ENCODE measurements around the gene NEK8. TPM values are rescaled to one million over a fixed set of nuclear protein-coding genes. Genes with fewer than 3 reads are reported as not detected.

NEK8 gene
- polyA plus RNA-seq, 3 donors: 2.7 to 9.6 (median 3.1) TPM

DNA sequence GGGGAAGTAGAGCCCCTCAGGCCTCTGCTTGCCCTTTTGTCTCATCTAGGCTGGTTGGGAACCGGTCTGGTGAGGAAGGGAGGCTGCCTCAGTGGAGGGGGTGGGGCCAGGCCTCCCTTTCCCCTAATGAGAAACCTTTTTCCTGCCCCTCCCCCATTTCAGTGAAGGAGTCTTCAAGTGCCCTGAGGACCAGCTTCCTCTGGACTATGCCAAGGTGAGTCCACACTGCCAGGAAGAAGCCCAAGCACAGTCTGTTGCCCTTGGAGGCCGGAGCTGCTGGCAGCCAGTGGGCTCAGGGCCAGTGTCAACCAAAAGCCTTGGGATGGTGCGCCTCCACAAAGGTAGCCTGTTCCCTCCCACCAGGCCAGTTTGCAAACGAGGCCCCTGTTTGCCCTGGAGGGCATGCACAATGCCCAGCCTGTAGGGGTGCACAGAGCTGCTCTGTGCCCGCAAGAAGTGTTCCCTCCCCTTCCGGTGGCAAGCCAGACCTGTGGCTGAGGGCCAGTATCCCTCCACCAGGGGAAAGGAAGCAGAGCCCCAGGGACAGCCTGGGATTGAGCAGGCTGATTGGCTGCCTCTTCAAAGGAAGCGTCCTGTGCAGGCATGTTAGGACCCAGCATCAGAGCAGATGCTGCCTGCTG is 18.6 kb downstream of the NEK8 start:
- Mint-ChIP-seq H3K4me1 (peaks cover 17% of the 10 kb centered on the region), H3K36me3 (peaks cover 7 to 8% of the 10 kb centered on the region in 2 donors), H3K27me3 (ENCODE audit: low read depth in 3 of 3) (peaks cover 8 to 24% (median 22%) of the 10 kb centered on the region in 3 donors), H3K4me3 (peak overlapping the region in 1 of 2 donors; percentile 20), H3K27ac (no peak overlapping the region), H3K9me3 (peaks cover 0 to 5% (median 0%) of the 10 kb centered on the region in 7 donors)
- Histone ChIP-seq H4K20me1 (ENCODE audit: insufficient read depth, low read length) (peaks cover 13% of the 10 kb centered on the region), H3K4me2 (replicated peaks; ENCODE audit: extremely low read depth, low read length, poor library complexity, severe bottlenecking) (no peak overlapping the region), H3K9me3 (replicated peaks in 1 of 2; ENCODE audit: control insufficient read depth in 1 of 2, insufficient read depth in 1 of 2, low read length in 2 of 2) (no peaks in the 10 kb centered on the region), H3K79me2 (ENCODE audit: insufficient read depth, low read length) (no peaks in the 10 kb centered on the region), H3K4me3 (replicated peaks in 1 of 3; ENCODE audit: low read depth in 2 of 3, low read length in 3 of 3) (no peak overlapping the region), H3K27ac (ENCODE audit: low read depth in 1 of 2, low read length in 2 of 2) (no peak overlapping the region), H3K36me3 (replicated peaks in 1 of 2; ENCODE audit: control insufficient read depth in 1 of 2, insufficient read depth in 2 of 2, low read length in 2 of 2) (no peaks in the 10 kb centered on the region), H2AFZ (ENCODE audit: insufficient read depth, low read depth, low read length, poor library complexity, severe bottlenecking) (no peak overlapping the region), H3K9ac (ENCODE audit: insufficient read depth, low read length, poor library complexity, severe bottlenecking) (no peak overlapping the region), H3K27me3 (ENCODE audit: control insufficient read depth in 2 of 2, insufficient read depth in 2 of 2, low read length in 2 of 2) (peaks cover 4 to 15% of the 10 kb centered on the region in 2 donors), H3K4me1 (ENCODE audit: control insufficient read depth in 1 of 2, insufficient read depth in 2 of 2, low read length in 2 of 2) (peaks cover 32 to 35% of the 10 kb centered on the region in 2 donors)
- WGBS (ENCODE audit: insufficient coverage): 80% methylated on average over 5 of the region's 7 CpGs
- TF ChIP-seq, protein P1, sequence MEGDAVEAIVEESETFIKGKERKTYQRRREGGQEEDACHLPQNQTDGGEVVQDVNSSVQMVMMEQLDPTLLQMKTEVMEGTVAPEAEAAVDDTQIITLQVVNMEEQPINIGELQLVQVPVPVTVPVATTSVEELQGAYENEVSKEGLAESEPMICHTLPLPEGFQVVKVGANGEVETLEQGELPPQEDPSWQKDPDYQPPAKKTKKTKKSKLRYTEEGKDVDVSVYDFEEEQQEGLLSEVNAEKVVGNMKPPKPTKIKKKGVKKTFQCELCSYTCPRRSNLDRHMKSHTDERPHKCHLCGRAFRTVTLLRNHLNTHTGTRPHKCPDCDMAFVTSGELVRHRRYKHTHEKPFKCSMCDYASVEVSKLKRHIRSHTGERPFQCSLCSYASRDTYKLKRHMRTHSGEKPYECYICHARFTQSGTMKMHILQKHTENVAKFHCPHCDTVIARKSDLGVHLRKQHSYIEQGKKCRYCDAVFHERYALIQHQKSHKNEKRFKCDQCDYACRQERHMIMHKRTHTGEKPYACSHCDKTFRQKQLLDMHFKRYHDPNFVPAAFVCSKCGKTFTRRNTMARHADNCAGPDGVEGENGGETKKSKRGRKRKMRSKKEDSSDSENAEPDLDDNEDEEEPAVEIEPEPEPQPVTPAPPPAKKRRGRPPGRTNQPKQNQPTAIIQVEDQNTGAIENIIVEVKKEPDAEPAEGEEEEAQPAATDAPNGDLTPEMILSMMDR (IDR thresholded peaks at IDR 0.05): no peak
- no peak for DNase-seq
- intact Hi-C loops (cut with micrococcal nuclease): loop anchor here in 1 of 2 donors (10.0 kb wide), 1 partner anchor 208 kb away; the partner anchor contains the start of gene PHF12

DNA sequence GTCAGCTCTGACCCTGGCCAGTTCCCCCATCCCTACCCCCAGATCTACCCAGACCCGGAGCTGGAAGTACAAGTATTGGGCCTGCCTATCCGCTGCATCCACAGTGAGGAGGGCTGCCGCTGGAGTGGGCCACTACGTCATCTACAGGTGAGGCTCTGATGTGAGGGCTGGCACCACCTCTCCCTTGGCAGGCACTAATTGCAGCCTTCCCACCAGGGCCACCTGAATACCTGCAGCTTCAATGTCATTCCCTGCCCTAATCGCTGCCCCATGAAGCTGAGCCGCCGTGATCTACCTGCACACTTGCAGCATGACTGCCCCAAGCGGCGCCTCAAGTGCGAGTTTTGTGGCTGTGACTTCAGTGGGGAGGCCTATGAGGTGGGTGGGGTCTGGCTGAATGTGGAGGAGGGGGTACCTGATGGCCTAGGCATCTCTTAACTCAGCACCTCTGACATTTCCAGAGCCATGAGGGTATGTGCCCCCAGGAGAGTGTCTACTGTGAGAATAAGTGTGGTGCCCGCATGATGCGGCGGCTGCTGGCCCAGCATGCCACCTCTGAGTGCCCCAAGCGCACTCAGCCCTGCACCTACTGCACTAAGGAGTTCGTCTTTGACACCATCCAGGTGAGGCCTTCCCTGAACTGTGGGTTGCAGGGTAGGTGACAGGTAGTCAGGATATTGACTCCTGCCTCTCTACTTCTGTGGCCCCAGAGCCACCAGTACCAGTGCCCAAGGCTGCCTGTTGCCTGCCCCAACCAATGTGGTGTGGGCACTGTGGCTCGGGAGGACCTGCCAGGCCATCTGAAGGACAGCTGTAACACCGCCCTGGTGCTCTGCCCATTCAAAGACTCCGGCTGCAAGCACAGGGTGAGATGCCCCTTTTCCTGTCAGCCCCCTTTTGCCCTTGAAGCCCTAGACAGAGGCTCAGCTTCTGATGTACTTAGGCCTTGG is 19.5 kb downstream of the NEK8 start:
- Mint-ChIP-seq H3K27ac (peak overlapping the region in 1 of 7 donors; percentile 50), H3K36me3 (peaks cover 7 to 8% of the 10 kb centered on the region in 2 donors), H3K4me1 (peaks cover 15% of the 10 kb centered on the region), H3K27me3 (ENCODE audit: low read depth in 3 of 3) (peaks cover 8 to 24% (median 18%) of the 10 kb centered on the region in 3 donors), H3K9me3 (peaks cover 0 to 5% (median 0%) of the 10 kb centered on the region in 7 donors), H3K4me3 (no peak overlapping the region)
- Histone ChIP-seq H3K27ac (ENCODE audit: low read depth in 1 of 2, low read length in 2 of 2) (no peak overlapping the region), H3K9ac (ENCODE audit: insufficient read depth, low read length, poor library complexity, severe bottlenecking) (no peak overlapping the region), H3K9me3 (replicated peaks in 1 of 2; ENCODE audit: control insufficient read depth in 1 of 2, insufficient read depth in 1 of 2, low read length in 2 of 2) (no peaks in the 10 kb centered on the region), H3K4me2 (replicated peaks; ENCODE audit: extremely low read depth, low read length, poor library complexity, severe bottlenecking) (no peak overlapping the region), H3K79me2 (ENCODE audit: insufficient read depth, low read length) (no peaks in the 10 kb centered on the region), H2AFZ (ENCODE audit: insufficient read depth, low read depth, low read length, poor library complexity, severe bottlenecking) (no peak overlapping the region), H3K36me3 (replicated peaks in 1 of 2; ENCODE audit: control insufficient read depth in 1 of 2, insufficient read depth in 2 of 2, low read length in 2 of 2) (no peaks in the 10 kb centered on the region), H4K20me1 (ENCODE audit: insufficient read depth, low read length) (peaks cover 13% of the 10 kb centered on the region), H3K27me3 (ENCODE audit: control insufficient read depth in 2 of 2, insufficient read depth in 2 of 2, low read length in 2 of 2) (peaks cover 4 to 15% of the 10 kb centered on the region in 2 donors), H3K4me3 (replicated peaks in 1 of 3; ENCODE audit: low read depth in 2 of 3, low read length in 3 of 3) (no peak overlapping the region), H3K4me1 (ENCODE audit: control insufficient read depth in 1 of 2, insufficient read depth in 2 of 2, low read length in 2 of 2) (peaks cover 22 to 26% of the 10 kb centered on the region in 2 donors)
- intact Hi-C loops (cut with micrococcal nuclease): loop anchor here in 1 of 2 donors (10.0 kb wide), 1 partner anchor 207 kb away; the partner anchor contains the start of gene PHF12
- DNase-seq: no peak
- TF ChIP-seq, protein P1 (IDR thresholded peaks at IDR 0.05): no peak
- WGBS (ENCODE audit: insufficient coverage): 98% methylated on average over 16 of the region's 18 CpGs
